ENCODE measurements around the gene TMEM60.
A peak's percentile ranks its signal among the peaks of the same experiment; 100 is the strongest.

Gene TMEM60

GRCh38 chr7:77766801-77767605 is 31.2 kb downstream of the TMEM60 start:
- DNase-seq = no peak

DNA sequence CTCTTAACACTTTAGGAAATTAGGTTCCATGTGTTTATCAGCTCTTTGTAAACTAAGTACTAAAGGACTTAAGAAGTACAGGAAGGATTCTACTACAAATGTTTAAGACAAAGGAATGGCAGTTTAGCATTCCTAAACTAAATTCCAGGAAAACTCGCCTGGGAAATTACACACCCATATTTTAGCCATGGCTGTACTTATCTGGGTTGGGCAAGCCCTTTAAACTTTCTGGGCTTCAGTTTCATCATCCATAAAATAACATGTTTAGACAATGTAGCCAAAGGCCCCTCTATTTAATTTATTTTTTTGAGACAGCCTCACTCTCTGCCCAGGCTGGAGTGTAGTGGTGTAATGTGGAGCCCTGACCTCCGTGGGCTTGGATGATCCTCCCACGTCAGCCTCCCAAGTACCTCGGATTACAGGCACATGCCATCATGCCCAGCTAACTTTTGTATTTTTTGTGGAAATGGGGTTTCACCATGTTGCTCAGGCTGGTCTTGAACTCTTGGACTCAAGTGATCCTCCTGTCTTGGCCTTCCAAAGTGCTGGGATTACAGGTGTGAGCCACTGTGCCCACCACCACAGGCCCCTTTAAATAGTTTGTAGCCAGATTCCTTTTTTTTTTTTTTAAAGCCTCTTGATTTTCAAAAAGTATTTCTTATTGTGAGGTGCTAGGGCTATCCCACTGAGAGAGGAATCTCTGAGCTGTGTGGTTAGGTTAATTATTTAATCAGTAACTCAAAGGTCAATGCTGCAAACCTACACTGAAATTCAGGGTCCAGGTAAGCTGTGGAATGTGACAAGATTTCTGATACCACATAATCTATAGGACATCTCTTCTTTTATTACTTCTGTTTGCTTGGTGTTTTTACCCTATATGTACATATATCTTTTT is 32.1 kb downstream of the TMEM60 start:
- DNase-seq = no peak

DNA sequence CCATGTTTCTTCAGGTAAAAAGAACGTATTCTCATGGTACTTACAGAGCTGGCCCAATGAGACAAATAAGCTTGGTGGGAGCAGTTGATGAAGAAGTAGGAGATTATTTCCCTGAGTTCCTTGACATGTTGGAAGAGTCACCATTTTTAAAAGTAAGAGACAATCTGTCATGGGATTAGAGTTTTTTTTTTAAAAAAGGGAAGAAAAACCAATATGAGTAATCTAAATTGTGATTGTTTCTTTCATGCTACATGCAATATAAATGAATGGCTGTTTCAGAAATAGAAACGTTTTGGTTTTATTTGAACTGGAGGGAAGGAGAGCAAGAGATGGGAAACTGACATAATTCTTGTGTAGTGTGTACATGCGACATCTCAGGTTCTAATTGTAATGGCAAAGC is 32.8 kb downstream of the TMEM60 start:
- DNase-seq = no peak

DNA sequence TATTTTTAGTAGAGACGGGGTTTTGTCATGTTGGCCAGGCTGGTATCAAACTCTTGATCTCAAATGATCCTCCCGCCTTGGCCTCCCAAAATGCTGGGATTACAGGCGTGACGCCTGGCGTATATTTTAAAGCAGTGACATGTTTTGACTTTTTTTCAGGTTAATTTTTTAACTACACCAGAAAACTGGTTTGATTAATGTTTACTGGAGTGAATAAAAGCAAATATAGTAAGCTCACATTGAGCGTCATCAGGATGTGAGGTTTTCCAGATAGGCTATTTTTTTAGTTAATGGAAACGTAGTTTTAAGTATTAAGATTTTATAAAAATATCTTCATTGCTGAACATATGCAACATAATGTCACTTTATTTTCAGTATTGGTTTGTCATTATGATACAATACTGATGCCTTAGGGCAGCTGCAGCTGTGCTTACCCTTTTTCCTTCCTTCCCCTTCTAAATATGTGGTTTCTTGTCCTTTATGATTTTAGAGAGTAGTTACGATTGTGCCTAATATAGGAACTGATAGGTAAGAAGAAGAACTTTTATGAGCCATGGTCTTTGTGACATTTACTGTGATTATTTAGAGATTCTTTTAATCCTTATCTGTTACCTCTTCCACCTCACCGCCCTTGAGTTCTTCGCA is 37.3 kb downstream of the TMEM60 start:
- no peak for DNase-seq

DNA sequence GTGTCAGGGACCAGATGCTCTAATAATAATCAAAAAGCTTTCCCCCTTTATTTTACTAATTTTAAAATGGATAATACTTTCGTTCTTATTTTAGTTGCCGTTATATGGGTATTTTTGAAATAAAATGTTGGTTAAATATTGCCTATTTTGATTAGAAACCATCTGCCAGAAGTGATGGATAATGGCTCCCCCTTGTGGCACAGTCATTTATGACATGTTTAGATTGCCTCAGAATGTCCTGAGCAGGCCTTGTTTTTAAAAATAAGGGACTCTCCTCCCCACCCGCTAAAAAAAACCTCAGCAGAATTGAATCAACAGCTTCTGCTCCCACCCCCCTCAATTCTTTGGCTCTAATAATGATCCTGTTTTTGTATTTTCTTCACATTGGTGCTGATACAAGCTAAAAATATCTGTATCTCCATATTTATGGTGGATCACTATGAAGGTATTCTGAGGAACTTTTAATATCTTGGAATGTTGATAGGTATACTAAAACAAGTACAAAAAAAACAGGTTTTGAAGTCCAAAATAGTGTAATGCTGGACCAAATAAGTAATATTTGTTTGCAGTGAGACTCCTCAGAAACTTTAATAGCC is 38.8 kb downstream of the TMEM60 start:
- peak; percentile 8 for DNase-seq

DNA sequence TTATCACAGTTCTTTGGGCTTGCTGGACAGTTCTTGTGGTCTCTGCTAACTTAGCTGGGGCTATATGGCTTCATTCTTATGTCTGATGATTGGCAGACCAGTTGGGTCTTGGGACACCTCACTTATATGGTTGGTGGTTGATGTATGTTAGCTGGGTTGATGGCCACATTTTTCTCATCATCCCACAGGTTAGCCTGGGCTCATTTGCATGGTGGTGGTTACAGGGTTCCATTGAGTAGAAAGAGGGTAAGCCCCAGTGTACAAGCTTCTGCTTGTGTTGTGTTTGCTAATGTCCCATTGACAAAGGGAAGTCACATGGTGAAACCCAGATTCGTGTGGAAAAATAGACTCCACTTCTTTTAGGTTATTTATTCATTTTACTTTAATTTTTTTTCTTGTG is 40.6 kb downstream of the TMEM60 start:
- DNase-seq = no peak

- DNase-seq = no peak
These were observed 45.1 kb downstream of the TMEM60 start for GRCh38 chr7:77753173-77753572.

DNA sequence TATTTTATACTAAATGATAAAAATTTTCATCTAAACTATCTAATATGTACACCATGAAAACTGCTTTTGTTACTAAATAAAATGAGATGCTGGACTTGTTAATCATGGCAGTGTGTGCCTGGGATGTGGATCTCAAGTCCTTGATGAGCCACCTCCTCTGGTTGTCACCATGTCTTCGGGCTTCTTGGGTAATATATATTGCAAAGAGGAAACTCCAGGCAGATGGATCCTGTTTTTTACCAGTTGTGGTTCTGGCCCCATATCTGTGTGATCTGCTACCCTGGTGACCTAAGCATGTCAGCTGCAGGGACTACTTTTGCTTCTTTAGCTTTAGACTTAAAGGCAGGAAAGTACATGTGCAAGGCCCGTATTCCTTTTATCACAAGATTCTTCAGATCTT is 46.2 kb downstream of the TMEM60 start:
- DNase-seq = no peak

DNA sequence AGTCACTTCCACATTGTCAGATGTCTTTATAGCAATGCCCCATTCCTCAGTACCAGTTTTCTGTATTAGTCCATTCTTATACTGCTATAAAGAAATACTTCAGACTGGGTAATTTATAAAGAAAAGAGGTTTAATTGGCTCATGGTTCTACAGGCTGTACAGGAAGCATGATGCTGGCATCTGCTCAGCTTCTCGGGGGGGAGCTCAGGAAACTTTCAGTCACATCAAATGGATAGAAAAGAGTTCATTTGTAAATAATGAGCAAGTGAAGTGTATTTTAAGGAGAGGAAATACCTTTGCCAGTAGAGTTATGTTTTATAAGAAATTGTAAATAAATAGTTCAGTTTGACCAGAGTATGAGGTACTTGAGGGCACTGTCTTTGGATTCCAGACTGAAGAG is 50.5 kb downstream of the TMEM60 start:
- DNase-seq = no peak

- DNase-seq = no peak
These were observed 51.1 kb downstream of the TMEM60 start for GRCh38 chr7:77747178-77747577.

- DNase-seq = no peak
These were observed 51.4 kb downstream of the TMEM60 start for GRCh38 chr7:77746824-77747165.

DNA sequence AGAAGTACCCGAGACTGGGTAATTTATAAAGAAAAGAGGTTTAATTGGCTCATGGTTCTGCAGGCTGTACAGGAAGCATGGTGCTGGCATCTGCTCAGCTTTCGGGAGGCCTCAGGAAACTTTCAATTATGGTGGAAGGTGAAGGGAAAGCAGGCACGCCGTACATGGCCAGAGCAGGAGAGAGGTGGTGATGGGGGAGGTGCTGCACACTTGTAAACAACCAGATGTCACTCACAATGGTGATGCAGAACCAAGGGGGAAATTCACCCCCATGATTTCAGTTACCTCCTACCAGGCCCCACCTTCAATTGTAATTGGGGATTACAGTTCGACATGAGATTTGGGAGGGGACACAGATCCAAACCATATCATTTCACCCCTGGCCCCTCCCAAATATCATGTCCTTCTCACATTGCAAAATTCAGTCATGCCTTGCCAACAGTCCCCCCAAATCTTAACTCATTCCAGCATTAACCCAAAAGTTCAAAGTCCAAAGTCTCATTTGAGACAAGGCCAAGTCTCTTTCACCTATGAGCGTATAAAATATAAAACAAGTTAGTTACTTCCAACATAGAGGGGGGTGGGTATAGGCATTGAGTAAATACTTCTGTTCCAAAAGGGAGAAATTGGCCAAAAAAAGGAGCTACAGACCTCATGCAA is 51.9 kb downstream of the TMEM60 start:
- no peak for DNase-seq

DNA sequence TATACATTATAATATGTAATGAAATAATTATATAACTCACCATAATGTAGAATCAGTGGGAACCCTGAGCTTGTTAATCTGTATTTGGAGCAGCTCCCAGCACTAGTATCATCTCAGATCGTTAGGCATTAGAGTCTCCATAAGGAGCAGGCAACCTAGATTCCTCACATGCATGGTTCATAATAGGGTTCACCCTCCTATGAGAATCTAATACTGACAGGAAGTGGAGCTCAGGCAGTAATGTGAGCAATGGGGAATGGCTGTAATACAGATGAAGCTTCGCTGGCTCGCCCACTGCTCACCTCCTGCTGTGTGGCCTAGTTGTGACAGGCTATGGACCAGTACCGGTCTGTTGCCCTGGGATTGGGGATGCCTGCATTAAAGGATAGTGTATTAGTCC is 52.5 kb downstream of the TMEM60 start:
- DNase-seq = no peak
